ENCODE measurements around the gene IL1RL1. TPM values are rescaled to one million over a fixed set of nuclear protein-coding genes. Genes with fewer than 3 reads are reported as not detected.

The IL1RL1 gene
- total RNA-seq, 1 experiment from 2014 or later: 10.0 TPM

GRCh38 chr2:102278720-102279390 is 32.5 kb upstream of the IL1RL1 start:
- Mint-ChIP-seq H3K36me3 (ENCODE audit: insufficient read depth, unreplicated experiment) (no peaks in the 10 kb centered on the region), H3K4me3 (ENCODE audit: unreplicated experiment) (no peak overlapping the region), H3K4me1 (ENCODE audit: insufficient read depth, unreplicated experiment) (no peaks in the 10 kb centered on the region), H3K27ac (ENCODE audit: low read depth, unreplicated experiment) (no peak overlapping the region), H3K27me3 (ENCODE audit: insufficient read depth, unreplicated experiment) (no peaks in the 10 kb centered on the region), H3K9me3 (ENCODE audit: unreplicated experiment) (peaks cover 9% of the 10 kb centered on the region)
- DNase-seq (ENCODE audit: unreplicated experiment): no peak
- TF ChIP-seq, protein P1, sequence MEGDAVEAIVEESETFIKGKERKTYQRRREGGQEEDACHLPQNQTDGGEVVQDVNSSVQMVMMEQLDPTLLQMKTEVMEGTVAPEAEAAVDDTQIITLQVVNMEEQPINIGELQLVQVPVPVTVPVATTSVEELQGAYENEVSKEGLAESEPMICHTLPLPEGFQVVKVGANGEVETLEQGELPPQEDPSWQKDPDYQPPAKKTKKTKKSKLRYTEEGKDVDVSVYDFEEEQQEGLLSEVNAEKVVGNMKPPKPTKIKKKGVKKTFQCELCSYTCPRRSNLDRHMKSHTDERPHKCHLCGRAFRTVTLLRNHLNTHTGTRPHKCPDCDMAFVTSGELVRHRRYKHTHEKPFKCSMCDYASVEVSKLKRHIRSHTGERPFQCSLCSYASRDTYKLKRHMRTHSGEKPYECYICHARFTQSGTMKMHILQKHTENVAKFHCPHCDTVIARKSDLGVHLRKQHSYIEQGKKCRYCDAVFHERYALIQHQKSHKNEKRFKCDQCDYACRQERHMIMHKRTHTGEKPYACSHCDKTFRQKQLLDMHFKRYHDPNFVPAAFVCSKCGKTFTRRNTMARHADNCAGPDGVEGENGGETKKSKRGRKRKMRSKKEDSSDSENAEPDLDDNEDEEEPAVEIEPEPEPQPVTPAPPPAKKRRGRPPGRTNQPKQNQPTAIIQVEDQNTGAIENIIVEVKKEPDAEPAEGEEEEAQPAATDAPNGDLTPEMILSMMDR (IDR thresholded peaks at IDR 0.05; ENCODE audit: unreplicated experiment): no peak
- no TSS peak for BruUV-seq (replicated peaks)
- POLR2A ChIA-PET: interaction anchor here (0.5 kb wide), 1 partner anchor 708 kb away, joined by 4 read pairs; no protein-coding TSS in a partner anchor
- intact Hi-C loops (cut with micrococcal nuclease): no loop called here
- CTCF ChIA-PET: no interaction called here

GRCh38 chr2:102279391-102279735 is 32.0 kb upstream of the IL1RL1 start:
- TF ChIP-seq, protein P1 (IDR thresholded peaks at IDR 0.05; ENCODE audit: unreplicated experiment): no peak
- CTCF ChIA-PET: no interaction called here
- no peaks in the 10 kb centered on the region for H3K36me3 Mint-ChIP-seq (ENCODE audit: insufficient read depth, unreplicated experiment)
- no peaks in the 10 kb centered on the region for H3K4me1 Mint-ChIP-seq (ENCODE audit: insufficient read depth, unreplicated experiment)
- intact Hi-C loops (cut with micrococcal nuclease): no loop called here
- no peak overlapping the region for H3K4me3 Mint-ChIP-seq (ENCODE audit: unreplicated experiment)
- no TSS peak for BruUV-seq (replicated peaks)
- no peak for DNase-seq (ENCODE audit: unreplicated experiment)
- no peak overlapping the region for H3K27ac Mint-ChIP-seq (ENCODE audit: low read depth, unreplicated experiment)
- no peaks in the 10 kb centered on the region for H3K27me3 Mint-ChIP-seq (ENCODE audit: insufficient read depth, unreplicated experiment)
- peaks cover 9% of the 10 kb centered on the region for H3K9me3 Mint-ChIP-seq (ENCODE audit: unreplicated experiment)
- POLR2A ChIA-PET: no interaction called here

GRCh38 chr2:102282678-102283091 is 28.7 kb upstream of the IL1RL1 start:
- Mint-ChIP-seq H3K4me3 (ENCODE audit: unreplicated experiment) (no peak overlapping the region), H3K27me3 (ENCODE audit: insufficient read depth, unreplicated experiment) (no peaks in the 10 kb centered on the region), H3K4me1 (ENCODE audit: insufficient read depth, unreplicated experiment) (no peaks in the 10 kb centered on the region), H3K36me3 (ENCODE audit: insufficient read depth, unreplicated experiment) (no peaks in the 10 kb centered on the region), H3K27ac (ENCODE audit: low read depth, unreplicated experiment) (no peak overlapping the region), H3K9me3 (ENCODE audit: unreplicated experiment) (no peaks in the 10 kb centered on the region)
- TF ChIP-seq, protein P1 (IDR thresholded peaks at IDR 0.05; ENCODE audit: unreplicated experiment): no peak
- BruUV-seq (replicated peaks): no TSS peak
- no peak for DNase-seq (ENCODE audit: unreplicated experiment)
- intact Hi-C loops (cut with micrococcal nuclease): no loop called here
- CTCF ChIA-PET: interaction anchor here (0.6 to 1.6 kb wide), 2 partner anchors 42 to 190 kb away, joined by 3 read pairs; partner anchors contain the start of gene SLC9A4
- POLR2A ChIA-PET: interaction anchor here (0.6 kb wide), 1 partner anchor 60 kb away, joined by 3 read pairs; no protein-coding TSS in a partner anchor

DNA sequence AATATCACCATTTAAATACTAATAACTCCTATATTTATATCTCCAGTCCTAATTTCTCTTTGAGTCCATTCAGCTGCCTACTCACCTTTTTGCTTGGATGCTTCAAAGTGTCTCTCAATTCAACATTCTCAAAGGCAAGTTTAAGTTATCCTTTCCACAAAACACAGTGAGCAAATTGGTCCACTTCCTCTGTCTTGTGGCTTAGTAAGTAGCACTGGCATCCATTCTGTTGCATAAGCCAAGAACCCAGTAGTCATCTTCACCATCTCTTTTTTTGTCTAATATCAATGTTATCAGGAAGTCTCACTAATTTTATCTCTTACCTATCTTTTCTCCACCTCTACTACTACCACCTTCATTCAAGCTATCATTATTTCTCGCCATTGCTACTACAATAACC is 27.4 kb upstream of the IL1RL1 start:
- TF ChIP-seq, protein P1 (IDR thresholded peaks at IDR 0.05; ENCODE audit: unreplicated experiment): no peak
- intact Hi-C loops (cut with micrococcal nuclease): no loop called here

More for the DNA sequence above, 27.4 kb upstream of the IL1RL1 start:
- H3K9me3 Mint-ChIP-seq (ENCODE audit: unreplicated experiment): no peaks in the 10 kb centered on the region
- DNase-seq (ENCODE audit: unreplicated experiment): no peak
- no TSS peak for BruUV-seq (replicated peaks)
- no peaks in the 10 kb centered on the region for H3K36me3 Mint-ChIP-seq (ENCODE audit: insufficient read depth, unreplicated experiment)
- H3K27ac Mint-ChIP-seq (ENCODE audit: low read depth, unreplicated experiment): no peak overlapping the region
- no peaks in the 10 kb centered on the region for H3K4me1 Mint-ChIP-seq (ENCODE audit: insufficient read depth, unreplicated experiment)
- H3K27me3 Mint-ChIP-seq (ENCODE audit: insufficient read depth, unreplicated experiment): no peaks in the 10 kb centered on the region
- no peak overlapping the region for H3K4me3 Mint-ChIP-seq (ENCODE audit: unreplicated experiment)
- ChIA-PET POLR2A (no interaction called here), CTCF (interaction anchor here (0.8 kb wide), 1 partner anchor 44 kb away, joined by 4 read pairs; no protein-coding TSS in a partner anchor)

All from MCF 10A (cell line).